ENCODE measurements around the gene APBA1.

APBA1 gene

GRCh38 chr9:69542942-69543704 lies 129.0 kb downstream of the APBA1 start:
- H3K27ac ChIP-seq = no peak overlapping the region
- no peak for DNase-seq (ENCODE audit: low read depth, low spot score)

GRCh38 chr9:69542058-69542457 lies 130.1 kb downstream of the APBA1 start:
- H3K27ac ChIP-seq = no peak overlapping the region
- no peak for DNase-seq (ENCODE audit: low read depth, low spot score)

- no peak for DNase-seq (ENCODE audit: low read depth, low spot score)
- H3K27ac ChIP-seq = peak overlapping the region; percentile 4
These were observed 136.3 kb downstream of the APBA1 start for GRCh38 chr9:69535911-69536310.

- H3K27ac ChIP-seq = peak overlapping the region; percentile 4
These were observed 136.8 kb downstream of the APBA1 start for GRCh38 chr9:69535286-69535832.

GRCh38 chr9:69532396-69532795 lies 139.8 kb downstream of the APBA1 start:
- no peak overlapping the region for H3K27ac ChIP-seq
- no peak for DNase-seq (ENCODE audit: low read depth, low spot score)

More at GRCh38 chr9:69535286-69535832, 136.8 kb downstream of the APBA1 start:
- DNase-seq (ENCODE audit: low read depth, low spot score) = no peak

GRCh38 chr9:69527454-69527853 lies 144.7 kb downstream of the APBA1 start:
- no peak for DNase-seq (ENCODE audit: low read depth, low spot score)
- no peak overlapping the region for H3K27ac ChIP-seq

- DNase-seq (ENCODE audit: low read depth, low spot score) = no peak
- no peak overlapping the region for H3K27ac ChIP-seq
These were observed 145.5 kb downstream of the APBA1 start for GRCh38 chr9:69526699-69527098.

- no peak overlapping the region for H3K27ac ChIP-seq
- no peak for DNase-seq (ENCODE audit: low read depth, low spot score)
These were observed 152.5 kb downstream of the APBA1 start for GRCh38 chr9:69519470-69520240.

GRCh38 chr9:69516353-69517322 lies 155.5 kb downstream of the APBA1 start:
- no peak for DNase-seq (ENCODE audit: low read depth, low spot score)
- no peak overlapping the region for H3K27ac ChIP-seq

- no peak for DNase-seq (ENCODE audit: low read depth, low spot score)
- no peak overlapping the region for H3K27ac ChIP-seq
These were observed 156.4 kb downstream of the APBA1 start for GRCh38 chr9:69515810-69516209.

GRCh38 chr9:69513141-69513820 lies 158.9 kb downstream of the APBA1 start:
- DNase-seq (ENCODE audit: low read depth, low spot score) = no peak
- H3K27ac ChIP-seq = no peak overlapping the region

- no peak for DNase-seq (ENCODE audit: low read depth, low spot score)
- H3K27ac ChIP-seq = no peak overlapping the region
These were observed 168.1 kb downstream of the APBA1 start for GRCh38 chr9:69504058-69504457.

- no peak overlapping the region for H3K27ac ChIP-seq
- DNase-seq (ENCODE audit: low read depth, low spot score) = no peak
These were observed 169.4 kb downstream of the APBA1 start for GRCh38 chr9:69502671-69503301.

- H3K27ac ChIP-seq = no peak overlapping the region
- no peak for DNase-seq (ENCODE audit: low read depth, low spot score)
These were observed 171.3 kb downstream of the APBA1 start for GRCh38 chr9:69500896-69501295.

GRCh38 chr9:69499959-69500358 lies 172.2 kb downstream of the APBA1 start:
- DNase-seq (ENCODE audit: low read depth, low spot score) = no peak
- no peak overlapping the region for H3K27ac ChIP-seq

- H3K27ac ChIP-seq = no peak overlapping the region
- no peak for DNase-seq (ENCODE audit: low read depth, low spot score)
These were observed 172.8 kb downstream of the APBA1 start for GRCh38 chr9:69499407-69499806.

GRCh38 chr9:69498470-69498869 lies 173.7 kb downstream of the APBA1 start:
- no peak overlapping the region for H3K27ac ChIP-seq
- no peak for DNase-seq (ENCODE audit: low read depth, low spot score)

GRCh38 chr9:69497816-69498215 lies 174.4 kb downstream of the APBA1 start:
- no peak overlapping the region for H3K27ac ChIP-seq
- DNase-seq (ENCODE audit: low read depth, low spot score) = no peak

GRCh38 chr9:69496846-69497450 lies 175.2 kb downstream of the APBA1 start:
- DNase-seq (ENCODE audit: low read depth, low spot score) = no peak
- no peak overlapping the region for H3K27ac ChIP-seq

Data from epithelial cell of prostate (primary cell).